HFF-Myc (cell line): ENCODE measurements around the gene GABRG2.

Experiments
- DNase-seq: peaks from one replicate; pipeline ENCODE4 v3.0.0-alpha.2; 2011; ENCODE audit warnings: low read depth; ENCODE audit errors: extremely low read depth
- H3K4me3 ChIP-seq: replicated peaks from 2 replicates; pipeline ENCODE4 v1.5.1; 2011; ENCODE audit warnings: low read depth, mild to moderate bottlenecking, control low read depth, low read length
- TF ChIP-seq, protein P1 (sequence below): IDR thresholded peaks from 2 replicates; pipeline ENCODE4 v1.5.1; 2012; ENCODE audit warnings: mild to moderate bottlenecking, low read depth, low read length, control low read depth; ENCODE audit errors: missing control alignments

The GABRG2 gene

DNA sequence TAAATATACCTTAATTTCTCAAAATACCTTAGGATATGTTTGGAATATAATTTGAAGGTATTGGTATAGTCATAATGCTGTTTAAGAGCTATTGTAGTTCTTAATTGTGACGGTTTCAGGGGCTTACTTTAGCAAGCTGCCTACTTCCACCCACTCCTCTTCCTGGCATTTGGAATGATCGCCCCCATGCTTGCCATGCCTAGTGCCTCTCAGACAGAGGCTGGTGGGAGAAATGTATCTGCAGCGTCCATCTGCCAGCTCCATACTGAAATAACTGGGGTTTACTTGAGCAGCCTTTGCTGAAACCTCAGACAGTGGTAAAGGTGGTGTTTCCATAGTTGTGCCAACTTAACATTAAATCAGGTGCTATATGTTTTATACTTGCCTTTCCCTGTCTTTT is 52.2 kb downstream of the GABRG2 start:
- H3K4me3 ChIP-seq: no peak overlapping the region
- TF ChIP-seq, protein P1, sequence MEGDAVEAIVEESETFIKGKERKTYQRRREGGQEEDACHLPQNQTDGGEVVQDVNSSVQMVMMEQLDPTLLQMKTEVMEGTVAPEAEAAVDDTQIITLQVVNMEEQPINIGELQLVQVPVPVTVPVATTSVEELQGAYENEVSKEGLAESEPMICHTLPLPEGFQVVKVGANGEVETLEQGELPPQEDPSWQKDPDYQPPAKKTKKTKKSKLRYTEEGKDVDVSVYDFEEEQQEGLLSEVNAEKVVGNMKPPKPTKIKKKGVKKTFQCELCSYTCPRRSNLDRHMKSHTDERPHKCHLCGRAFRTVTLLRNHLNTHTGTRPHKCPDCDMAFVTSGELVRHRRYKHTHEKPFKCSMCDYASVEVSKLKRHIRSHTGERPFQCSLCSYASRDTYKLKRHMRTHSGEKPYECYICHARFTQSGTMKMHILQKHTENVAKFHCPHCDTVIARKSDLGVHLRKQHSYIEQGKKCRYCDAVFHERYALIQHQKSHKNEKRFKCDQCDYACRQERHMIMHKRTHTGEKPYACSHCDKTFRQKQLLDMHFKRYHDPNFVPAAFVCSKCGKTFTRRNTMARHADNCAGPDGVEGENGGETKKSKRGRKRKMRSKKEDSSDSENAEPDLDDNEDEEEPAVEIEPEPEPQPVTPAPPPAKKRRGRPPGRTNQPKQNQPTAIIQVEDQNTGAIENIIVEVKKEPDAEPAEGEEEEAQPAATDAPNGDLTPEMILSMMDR: no peak
- no peak for DNase-seq

DNA sequence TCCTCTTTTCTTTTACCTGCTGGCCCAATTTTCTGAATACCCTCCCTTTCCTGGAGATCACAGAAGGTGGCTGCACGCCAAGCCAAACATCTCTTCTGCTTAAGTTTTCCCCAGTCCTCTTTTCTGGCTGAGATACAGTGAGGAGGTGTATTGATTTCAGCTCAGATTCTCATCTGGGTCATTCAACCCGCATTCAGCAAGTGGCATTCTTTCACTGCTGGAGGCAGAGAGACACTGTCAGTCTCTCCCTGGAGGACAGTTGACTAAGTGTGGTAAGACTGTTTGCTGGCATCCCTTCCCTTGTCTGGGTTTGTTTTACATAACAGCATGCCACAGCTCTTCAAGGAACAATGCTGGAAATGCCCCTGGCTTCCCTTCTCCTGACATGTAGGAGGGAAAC is 60.5 kb downstream of the GABRG2 start:
- DNase-seq: no peak
- TF ChIP-seq, protein P1: no peak
- no peak overlapping the region for H3K4me3 ChIP-seq

DNA sequence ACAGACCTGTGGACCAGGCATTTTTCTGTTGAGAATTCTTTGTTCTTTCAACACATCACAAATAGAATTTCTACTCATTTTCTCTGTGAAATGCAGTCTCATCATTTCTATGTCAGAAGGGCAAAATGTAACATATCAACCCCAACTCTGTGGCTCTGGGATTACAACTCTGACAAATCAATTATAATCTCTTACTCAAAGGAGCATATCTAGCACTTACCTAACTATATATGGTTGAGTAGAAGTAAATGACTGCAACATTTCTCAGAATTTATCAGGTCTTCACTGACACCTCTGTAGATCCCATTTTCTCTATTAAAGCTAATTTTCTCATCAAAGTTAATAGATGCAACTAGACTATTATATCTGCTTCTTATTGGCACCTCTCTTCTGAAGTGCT is 64.8 kb downstream of the GABRG2 start:
- no peak for DNase-seq
- TF ChIP-seq, protein P1: no peak
- H3K4me3 ChIP-seq: no peak overlapping the region

DNA sequence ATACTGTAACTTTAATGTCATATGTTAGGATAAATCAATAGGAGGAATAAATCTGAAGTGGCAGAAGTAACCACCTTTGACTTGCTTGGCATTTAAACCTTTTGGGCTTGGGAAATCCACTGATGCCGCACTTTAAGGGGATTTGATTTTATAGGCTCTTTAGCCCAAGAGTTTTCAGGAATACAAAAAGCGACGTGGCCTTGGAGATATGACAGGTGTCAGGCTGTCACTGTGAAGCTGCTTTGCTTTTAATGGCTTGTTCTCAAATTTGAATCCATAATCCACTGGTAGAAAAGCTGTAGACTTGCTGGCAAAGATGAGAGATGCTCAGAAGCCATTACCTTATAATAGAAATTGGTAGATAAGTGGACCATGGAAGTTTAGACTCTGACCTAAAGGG is 71.6 kb downstream of the GABRG2 start:
- no peak for DNase-seq
- H3K4me3 ChIP-seq: no peak overlapping the region
- TF ChIP-seq, protein P1: no peak

DNA sequence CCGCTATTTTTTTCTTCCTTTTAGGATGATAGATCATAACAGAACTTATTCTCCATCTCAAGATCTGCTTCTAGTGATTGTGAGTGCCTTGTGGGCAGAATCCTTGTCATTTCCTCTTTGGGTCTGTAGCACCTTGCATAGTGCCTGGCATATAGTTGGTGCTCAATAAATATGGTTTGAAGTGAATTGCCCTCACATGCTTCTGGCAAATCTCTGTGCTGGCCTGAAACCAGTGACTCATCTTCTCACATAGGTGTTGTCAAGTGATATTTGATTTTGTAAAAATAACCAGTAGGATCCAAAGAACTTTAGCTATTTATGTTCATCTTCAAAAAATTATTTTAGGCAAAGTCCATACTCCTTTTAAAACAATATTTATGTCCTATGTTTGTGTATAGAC is 86.7 kb downstream of the GABRG2 start:
- TF ChIP-seq, protein P1: no peak
- DNase-seq: no peak
- H3K4me3 ChIP-seq: no peak overlapping the region

DNA sequence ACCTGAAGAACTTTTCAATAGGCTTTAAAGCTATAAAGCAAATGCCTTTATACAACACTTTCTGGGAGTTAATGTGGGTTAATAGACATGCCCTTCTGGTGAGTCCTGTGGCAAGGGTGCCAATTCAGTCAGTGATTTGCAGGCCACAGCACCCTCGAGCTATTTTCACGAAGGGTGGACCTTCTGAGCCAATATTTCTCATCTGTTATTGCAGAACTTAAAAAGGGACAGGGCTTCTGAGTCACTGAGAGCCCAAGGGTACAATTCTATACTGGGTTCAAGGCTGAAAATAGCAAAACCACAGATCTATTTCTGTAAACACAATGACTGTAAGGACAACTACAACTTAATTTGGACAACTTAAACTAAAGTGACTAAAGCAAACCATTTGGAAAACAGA is 92.8 kb downstream of the GABRG2 start:
- H3K4me3 ChIP-seq: no peak overlapping the region
- TF ChIP-seq, protein P1: no peak
- no peak for DNase-seq

DNA sequence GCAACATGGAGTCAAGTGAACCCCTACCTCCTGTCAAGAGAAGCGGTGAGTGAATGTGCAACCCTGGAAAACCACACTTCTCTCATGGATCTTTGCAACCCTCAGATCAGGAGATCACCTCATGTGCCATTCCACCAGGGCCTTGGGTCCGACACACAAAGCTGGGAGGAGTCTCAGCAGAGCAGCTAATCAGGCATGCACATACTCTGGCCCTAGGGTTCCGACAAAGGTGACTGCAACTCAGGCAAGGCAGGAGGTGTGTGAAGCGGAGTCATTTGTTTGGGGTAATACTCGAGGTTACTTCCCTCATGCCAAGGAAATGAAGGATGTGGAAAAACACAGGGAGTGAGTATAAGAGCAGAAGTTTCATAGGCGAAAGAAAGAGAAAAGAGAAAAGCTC is 96.1 kb downstream of the GABRG2 start:
- TF ChIP-seq, protein P1: no peak
- H3K4me3 ChIP-seq: no peak overlapping the region
- DNase-seq: no peak
